ENCODE measurements around the gene TRPM2.

- TF ChIP-seq, protein P1, sequence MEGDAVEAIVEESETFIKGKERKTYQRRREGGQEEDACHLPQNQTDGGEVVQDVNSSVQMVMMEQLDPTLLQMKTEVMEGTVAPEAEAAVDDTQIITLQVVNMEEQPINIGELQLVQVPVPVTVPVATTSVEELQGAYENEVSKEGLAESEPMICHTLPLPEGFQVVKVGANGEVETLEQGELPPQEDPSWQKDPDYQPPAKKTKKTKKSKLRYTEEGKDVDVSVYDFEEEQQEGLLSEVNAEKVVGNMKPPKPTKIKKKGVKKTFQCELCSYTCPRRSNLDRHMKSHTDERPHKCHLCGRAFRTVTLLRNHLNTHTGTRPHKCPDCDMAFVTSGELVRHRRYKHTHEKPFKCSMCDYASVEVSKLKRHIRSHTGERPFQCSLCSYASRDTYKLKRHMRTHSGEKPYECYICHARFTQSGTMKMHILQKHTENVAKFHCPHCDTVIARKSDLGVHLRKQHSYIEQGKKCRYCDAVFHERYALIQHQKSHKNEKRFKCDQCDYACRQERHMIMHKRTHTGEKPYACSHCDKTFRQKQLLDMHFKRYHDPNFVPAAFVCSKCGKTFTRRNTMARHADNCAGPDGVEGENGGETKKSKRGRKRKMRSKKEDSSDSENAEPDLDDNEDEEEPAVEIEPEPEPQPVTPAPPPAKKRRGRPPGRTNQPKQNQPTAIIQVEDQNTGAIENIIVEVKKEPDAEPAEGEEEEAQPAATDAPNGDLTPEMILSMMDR (IDR thresholded peaks at IDR 0.05; ENCODE audit: low read depth, low read length) = no peak
- TF ChIP-seq POLR2A (IDR thresholded peaks at IDR 0.05; ENCODE audit: extremely low read depth, insufficient read length) (no peak), MAX (IDR thresholded peaks at IDR 0.05; ENCODE audit: low read depth, low read length) (no peak)
These were observed 102.9 kb downstream of the TRPM2 start for GRCh38 chr21:44456214-44456914.

Measured in NB4 (cell line).